Midbrain (tissue), 1 donor: ENCODE results near the gene CFAP46.

Experiments
- DNase-seq: peaks from one replicate; lab custom pipeline; 2025; lab: John Stamatoyannopoulos, UW

CFAP46 gene

GRCh38 chr10:132861884-132862461 is 80.4 kb downstream of the CFAP46 start:
- no peak for DNase-seq

- no peak for DNase-seq
Measured at GRCh38 chr10:132861116-132861691, 81.2 kb downstream of the CFAP46 start.

GRCh38 chr10:132860532-132860931 is 81.8 kb downstream of the CFAP46 start:
- no peak for DNase-seq

- no peak for DNase-seq
Measured at GRCh38 chr10:132859084-132859855, 83.1 kb downstream of the CFAP46 start.

GRCh38 chr10:132858121-132859081 is 84.0 kb downstream of the CFAP46 start:
- no peak for DNase-seq

GRCh38 chr10:132856869-132857524 is 85.4 kb downstream of the CFAP46 start:
- no peak for DNase-seq

- no peak for DNase-seq
Measured at GRCh38 chr10:132855889-132856288, 86.5 kb downstream of the CFAP46 start.

GRCh38 chr10:132851451-132851850 is 90.9 kb downstream of the CFAP46 start:
- no peak for DNase-seq

GRCh38 chr10:132850896-132851295 is 91.5 kb downstream of the CFAP46 start:
- no peak for DNase-seq

GRCh38 chr10:132850246-132850645 is 92.1 kb downstream of the CFAP46 start:
- DNase-seq, result no peak

GRCh38 chr10:132849546-132850031 is 92.8 kb downstream of the CFAP46 start:
- DNase-seq, result no peak

- DNase-seq, result no peak
Measured at GRCh38 chr10:132848951-132849545, 93.3 kb downstream of the CFAP46 start.

- DNase-seq, result no peak
Measured at GRCh38 chr10:132848291-132848701, 94.1 kb downstream of the CFAP46 start.

GRCh38 chr10:132847856-132848255 is 94.5 kb downstream of the CFAP46 start:
- no peak for DNase-seq

GRCh38 chr10:132847416-132847777 is 95.0 kb downstream of the CFAP46 start:
- no peak for DNase-seq

GRCh38 chr10:132846631-132847415 is 95.5 kb downstream of the CFAP46 start:
- DNase-seq, result no peak

GRCh38 chr10:132845780-132846595 is 96.4 kb downstream of the CFAP46 start:
- DNase-seq, result no peak

- no peak for DNase-seq
Measured at GRCh38 chr10:132845041-132845551, 97.3 kb downstream of the CFAP46 start.
